Peyer's patch (tissue), 4 donors: ENCODE results near the gene GLP2R.

Source experiments
- CTCF ChIP-seq, 6 experiments: fragments of 450-650 bp in 4 of 6; fragments of 200-600 bp in 2 of 6; sonication (generic) in 1 of 6; IDR thresholded peaks; one replicate each; pipeline ENCODE4 v1.5.1; 2017 to 2019; ENCODE audit warnings: antibody characterized with exemption in 6 of 6, mild to moderate bottlenecking in 3 of 6, moderate library complexity in 1 of 6
- POLR2A ChIP-seq, 2 donors: fragments of 450-650 bp; IDR thresholded peaks; one replicate each; pipeline ENCODE4 v1.5.1; 2017; ENCODE audit warnings: antibody characterized with exemption in 2 of 2, mild to moderate bottlenecking in 2 of 2, moderate library complexity in 2 of 2

- TF ChIP-seq POLR2A (IDR thresholded peaks at IDR 0.05), result no peak
- no peak for TF ChIP-seq CTCF (IDR thresholded peaks at IDR 0.05)
Observed at GRCh38 chr17:9932491-9932890, 106.8 kb downstream of the GLP2R start.
